ENCODE measurements around the gene ADCY5.

GRCh38 chr3:123481071-123481470 is 32.2 kb upstream of the ADCY5 start:
- TF ChIP-seq CTCF (IDR thresholded peaks at IDR 0.05) (no peak), POLR2A (IDR thresholded peaks at IDR 0.05) (no peak)
